Epithelial cell of esophagus (primary cell): ENCODE data around the gene CCSAP.

ENCODE experiments used
- DNase-seq: peaks from one replicate; pipeline ENCODE4 v3.0.0; 2010; ENCODE audit warnings: low read depth
- H3K4me3 ChIP-seq: 2 replicates; pipeline ENCODE4 v1.5.1; 2011; ENCODE audit warnings: mild to moderate bottlenecking, low read length, control low read depth
- CTCF ChIP-seq: IDR thresholded peaks from 2 replicates; pipeline ENCODE4 v1.5.1; 2011; ENCODE audit warnings: low read depth, mild to moderate bottlenecking, low read length, control low read depth, inconsistent platforms; ENCODE audit not compliant: insufficient read depth; ENCODE audit errors: missing control alignments

CCSAP gene

GRCh38 chr1:229365569-229365968 lies 22.7 kb upstream of the CCSAP start:
- no peak overlapping the region for H3K4me3 ChIP-seq
- DNase-seq: no peak
- TF ChIP-seq CTCF: no peak

- no peak for DNase-seq
- H3K4me3 ChIP-seq: no peak overlapping the region
- no peak for TF ChIP-seq CTCF
Measured at GRCh38 chr1:229364207-229365065, 21.6 kb upstream of the CCSAP start.

GRCh38 chr1:229363723-229364122 lies 20.9 kb upstream of the CCSAP start:
- no peak for TF ChIP-seq CTCF
- no peak overlapping the region for H3K4me3 ChIP-seq
- DNase-seq: no peak

- DNase-seq: no peak
- no peak overlapping the region for H3K4me3 ChIP-seq
- TF ChIP-seq CTCF: no peak
Measured at GRCh38 chr1:229360420-229360819, 17.6 kb upstream of the CCSAP start.

GRCh38 chr1:229355661-229356060 lies 12.8 kb upstream of the CCSAP start:
- no peak for DNase-seq
- no peak overlapping the region for H3K4me3 ChIP-seq
- no peak for TF ChIP-seq CTCF

GRCh38 chr1:229354226-229354625 lies 11.4 kb upstream of the CCSAP start:
- DNase-seq: no peak

More at GRCh38 chr1:229354226-229354625, 11.4 kb upstream of the CCSAP start:
- no peak overlapping the region for H3K4me3 ChIP-seq
- TF ChIP-seq CTCF: no peak
